H1 (cell line): Measurements from ENCODE around the gene KDR. TPM values are rescaled to one million over a fixed set of nuclear protein-coding genes. Genes with fewer than 3 reads are reported as not detected.

ENCODE experiments used
- CTCF ChIA-PET: fragments of 300-600 bp; sonication (Branson Sonifier 250); formaldehyde crosslinking; loops from one replicate; lab custom pipeline; 2021; ENCODE audit not compliant: partially characterized antibody; lab: Charles Lee
- POLR2A ChIA-PET: fragments of 300-600 bp; sonication (Branson Sonifier 250); formaldehyde crosslinking; loops from one replicate; lab custom pipeline; 2021; ENCODE audit warnings: inconsistent platforms; ENCODE audit not compliant: partially characterized antibody; lab: Charles Lee
- DNase-seq, 2 experiments: peaks; one replicate each; pipeline versions ENCODE4 v3.0.0 to v3.0.0-alpha.2; 2010 to 2022; ENCODE audit warnings: low spot score in 2 of 2, low read depth in 1 of 2, mixed read lengths in 1 of 2
- FAIRE-seq: peaks from 2 replicates; lab custom pipeline; 2011; peaks lifted over from hg19 to GRCh38; lab: Jason Lieb, UNC
- H2AFZ ChIP-seq: 2 replicates; pipeline ENCODE4 v1.8.1; 2012; ENCODE audit warnings: low read length, inconsistent platforms
- H2AK5ac ChIP-seq: 2 replicates; pipeline ENCODE4 v1.6.1; 2013; ENCODE audit warnings: low read depth, low read length
- H2BK120ac ChIP-seq: replicated peaks from 2 replicates; pipeline ENCODE3; 2013; ENCODE audit warnings: low read depth, low read length, inconsistent platforms
- H2BK12ac ChIP-seq: 2 replicates; pipeline ENCODE4 v1.6.1; 2013; ENCODE audit warnings: low read depth, low read length
- H2BK15ac ChIP-seq: 2 replicates; pipeline ENCODE4 v1.6.1; 2013; ENCODE audit warnings: low read length
- H2BK20ac ChIP-seq: 2 replicates; pipeline ENCODE4 v1.6.1; 2013; ENCODE audit warnings: low read length
- H2BK5ac ChIP-seq: 2 replicates; pipeline ENCODE4 v1.6.1; 2013; ENCODE audit warnings: low read depth, low read length
- H3K14ac ChIP-seq: 2 replicates; pipeline ENCODE4 v1.6.1; 2013; ENCODE audit warnings: inconsistent platforms; ENCODE audit not compliant: insufficient read length
- H3K18ac ChIP-seq: 2 replicates; pipeline ENCODE4 v1.6.1; 2013; ENCODE audit warnings: low read length; ENCODE audit errors: extremely low read depth
- H3K23ac ChIP-seq: 2 replicates; pipeline ENCODE4 v1.6.1; 2013; ENCODE audit warnings: inconsistent platforms; ENCODE audit not compliant: insufficient read length
- H3K23me2 ChIP-seq: 2 replicates; pipeline ENCODE4 v1.6.1; 2013; ENCODE audit warnings: low read depth, low read length
- H3K27ac ChIP-seq: 2 replicates; pipeline ENCODE4 v1.6.1; 2011; ENCODE audit warnings: low read depth, low read length, inconsistent platforms
- H3K27me3 ChIP-seq, 4 experiments: replicated peaks in 1 of 4; 1 replicate in 1 of 4; 2 replicates in 3 of 4; pipeline versions ENCODE4 v1.6.1 to v1.8.1; 2011 to 2013; ENCODE audit warnings: low read length in 3 of 4, mild to moderate bottlenecking in 3 of 4, inconsistent platforms in 2 of 4, mixed read lengths in 2 of 4, moderate library complexity in 1 of 4; ENCODE audit not compliant: control insufficient read depth in 3 of 4, insufficient read depth in 3 of 4; ENCODE audit errors: extremely low read depth in 1 of 4
- H3K36me3 ChIP-seq, 4 experiments: 2 replicates each; pipeline versions ENCODE4 v1.6.1 to v1.8.1; 2011 to 2013; ENCODE audit warnings: mild to moderate bottlenecking in 4 of 4, low read length in 3 of 4, moderate library complexity in 2 of 4, control low read depth in 1 of 4, inconsistent platforms in 1 of 4; ENCODE audit not compliant: insufficient read depth in 4 of 4, control insufficient read depth in 2 of 4
- H3K4ac ChIP-seq: replicated peaks from 2 replicates; pipeline ENCODE3; 2013; ENCODE audit warnings: low read length, low read depth, mixed read lengths, inconsistent platforms; ENCODE audit not compliant: insufficient read length
- H3K4me1 ChIP-seq, 4 experiments: replicated peaks in 1 of 4; 1 replicate in 1 of 4; 2 replicates in 3 of 4; pipeline versions ENCODE4 v1.6.1 to v1.8.1; 2011 to 2013; ENCODE audit warnings: low read length in 3 of 4, inconsistent platforms in 2 of 4, mixed read lengths in 1 of 4; ENCODE audit not compliant: insufficient read depth in 4 of 4, control insufficient read depth in 3 of 4
- H3K4me2 ChIP-seq, 2 experiments: 2 replicates each; pipeline versions ENCODE4 v1.6.1 to v1.8.1; 2011 to 2013; ENCODE audit warnings: low read depth in 2 of 2, low read length in 2 of 2, control low read depth in 1 of 2, inconsistent platforms in 1 of 2, mild to moderate bottlenecking in 1 of 2; ENCODE audit not compliant: insufficient read depth in 1 of 2
- H3K4me3 ChIP-seq, 4 experiments: fragments of 200-600, 300-600 bp in 1 of 4; sonication (generic), shearing (Covaris generic), sonication (Bioruptor Twin) in 1 of 4; 2 replicates each; pipeline versions ENCODE4 v1.5.1 to v1.8.1; 2011 to 2016; ENCODE audit warnings: low read length in 4 of 4, low read depth in 3 of 4, control low read depth in 2 of 4, inconsistent platforms in 2 of 4, mild to moderate bottlenecking in 2 of 4, mixed read lengths in 1 of 4, moderate library complexity in 1 of 4; ENCODE audit not compliant: insufficient read depth in 2 of 4; ENCODE audit errors: extremely low read depth in 1 of 4
- H3K56ac ChIP-seq: replicated peaks from 2 replicates; pipeline ENCODE3; 2013; ENCODE audit warnings: low read depth, mild to moderate bottlenecking, mixed read lengths, low read length, inconsistent platforms; ENCODE audit not compliant: insufficient read length
- H3K79me1 ChIP-seq: 2 replicates; pipeline ENCODE4 v1.6.1; 2013; ENCODE audit warnings: low read depth, low read length, control low read depth
- H3K79me2 ChIP-seq, 2 experiments: 2 replicates each; pipeline versions ENCODE4 v1.6.1 to v1.8.1; 2012 to 2013; ENCODE audit warnings: low read length in 2 of 2, mild to moderate bottlenecking in 2 of 2, inconsistent platforms in 1 of 2; ENCODE audit not compliant: insufficient read depth in 2 of 2, control insufficient read depth in 1 of 2
- H3K9ac ChIP-seq, 4 experiments: replicated peaks in 1 of 4; 1 replicate in 1 of 4; 2 replicates in 3 of 4; pipeline versions ENCODE4 v1.6.1 to v1.8.1; 2011 to 2013; ENCODE audit warnings: low read depth in 3 of 4, low read length in 3 of 4, control low read depth in 2 of 4, mild to moderate bottlenecking in 2 of 4, moderate library complexity in 2 of 4, inconsistent platforms in 1 of 4; ENCODE audit errors: extremely low read depth in 1 of 4
- H3K9me3 ChIP-seq, 2 experiments: 2 replicates each; pipeline versions ENCODE4 v1.6.1 to v1.8.1; 2012 to 2013; ENCODE audit warnings: mild to moderate bottlenecking in 2 of 2, moderate library complexity in 2 of 2, control low read depth in 1 of 2, inconsistent platforms in 1 of 2, low read depth in 1 of 2, low read length in 1 of 2, mixed read lengths in 1 of 2; ENCODE audit not compliant: insufficient read depth in 2 of 2
- H4K20me1 ChIP-seq, 2 experiments: replicated peaks in 1 of 2; 2 replicates each; pipeline versions ENCODE3 to v1.8.1; 2011 to 2013; ENCODE audit warnings: inconsistent platforms in 2 of 2, low read length in 2 of 2, mild to moderate bottlenecking in 1 of 2; ENCODE audit not compliant: insufficient read depth in 2 of 2, control insufficient read depth in 1 of 2
- H4K5ac ChIP-seq: 2 replicates; pipeline ENCODE4 v1.6.1; 2013; ENCODE audit warnings: low read length, low read depth, mixed read lengths, inconsistent platforms; ENCODE audit not compliant: insufficient read length
- H4K8ac ChIP-seq: 2 replicates; pipeline ENCODE4 v1.8.0; 2013; ENCODE audit warnings: mild to moderate bottlenecking, moderate library complexity, low read length, inconsistent platforms; ENCODE audit not compliant: insufficient read depth; ENCODE audit errors: extremely low read depth
- H4K91ac ChIP-seq: replicated peaks from 2 replicates; pipeline ENCODE3; 2013; ENCODE audit warnings: low read length, mixed read lengths, inconsistent platforms; ENCODE audit not compliant: insufficient read length
- CTBP2 ChIP-seq: IDR thresholded peaks from 2 replicates; pipeline ENCODE4 v1.7.0; 2011; ENCODE audit warnings: borderline replicate concordance, mild to moderate bottlenecking, moderate library complexity, mixed read lengths, low read length; ENCODE audit not compliant: insufficient read depth, insufficient read length
- GABPA ChIP-seq: IDR thresholded peaks from 2 replicates; pipeline ENCODE4 v1.6.1; 2011; ENCODE audit warnings: mild to moderate bottlenecking, low read length, moderate library complexity, borderline replicate concordance; ENCODE audit not compliant: insufficient read depth
- KDM1A ChIP-seq: fragments of 200-600, 300-600 bp; sonication (generic); IDR thresholded peaks from 2 replicates; pipeline ENCODE4 v1.7.1; 2016; ENCODE audit warnings: mild to moderate bottlenecking, low read length, borderline replicate concordance
- KDM5A ChIP-seq: fragments of 200-600 bp; IDR thresholded peaks from 2 replicates; pipeline ENCODE4 v1.7.1; 2012; ENCODE audit warnings: mild to moderate bottlenecking, low read length, inconsistent platforms, mixed read lengths
- PHF8 ChIP-seq: fragments of 200-600 bp; sonication (generic); conservative IDR thresholded peaks from 2 replicates; pipeline ENCODE4 v1.7.1; 2012; ENCODE audit warnings: low read depth, mild to moderate bottlenecking, inconsistent platforms, low read length, moderate library complexity
- RNF2 ChIP-seq: fragments of 200-900, 300-1000 bp; sonication (generic); IDR thresholded peaks from 2 replicates; pipeline ENCODE4 v1.7.1; 2016; ENCODE audit warnings: borderline replicate concordance, low read depth, mild to moderate bottlenecking, antibody characterized with exemption, low read length; ENCODE audit not compliant: poor library complexity, severe bottlenecking; ENCODE audit errors: missing control alignments
- SIX5 ChIP-seq: IDR thresholded peaks from 2 replicates; pipeline ENCODE4 v1.6.1; 2011; ENCODE audit warnings: mild to moderate bottlenecking, low read depth, low read length
- WGBS, 2 experiments: shearing (Covaris generic) in 1 of 2; methylation state at CpG; one replicate each; pipeline versions ENCODE4 v1.1.6 to v1.1.7; 2013 to 2015; ENCODE audit warnings: low lambda C conversion rate in 2 of 2, mixed read lengths in 2 of 2, inconsistent platforms in 1 of 2, low coverage in 1 of 2, missing lambda C conversion rate in 1 of 2; ENCODE audit not compliant: insufficient replicate concordance in 2 of 2, insufficient coverage in 1 of 2, insufficient read length in 1 of 2; ENCODE audit errors: extremely low coverage in 1 of 2, missing lambda C conversion rate in 1 of 2; 5-methylcytosine and 5-hydroxymethylcytosine counted together
- polyA plus RNA-seq, 7 experiments: library from polyadenylated mRNA; depleted of rRNA in 3 of 7; stranded (reverse) in 5 of 7; unstranded in 2 of 7; fragments of >200 nt in 5 of 7; fragments of 200-250 nt in 2 of 7; gene quantifications; 1 replicate in 5 of 7; 2 replicates in 1 of 7; 4 replicates in 1 of 7; pipeline versions ENCODE4 v1.2.1 to v1.2.3, GENCODE V29; 2011 to 2013; ENCODE audit warnings: missing spikeins in 2 of 7, mixed read lengths in 2 of 7
- total RNA-seq: library from RNA; stranded (reverse); fragmentation: NEBNext Ultra II Directional; extraction: Animal tissue kit (Norgen Biotek cat#: 25700); gene quantifications from 2 replicates; pipeline ENCODE4 v1.2.1, GENCODE V29; 2021
- TF ChIP-seq, protein P1 (sequence below): IDR thresholded peaks from 2 replicates; pipeline ENCODE4 v1.6.1; 2012; ENCODE audit warnings: low read length, inconsistent platforms

KDR gene
- total and polyA plus RNA-seq, 2 of the 8 experiments (the other 6 are each of a cell fraction or from before 2014, with no cell fraction given) = 69.3 to 106 TPM

DNA sequence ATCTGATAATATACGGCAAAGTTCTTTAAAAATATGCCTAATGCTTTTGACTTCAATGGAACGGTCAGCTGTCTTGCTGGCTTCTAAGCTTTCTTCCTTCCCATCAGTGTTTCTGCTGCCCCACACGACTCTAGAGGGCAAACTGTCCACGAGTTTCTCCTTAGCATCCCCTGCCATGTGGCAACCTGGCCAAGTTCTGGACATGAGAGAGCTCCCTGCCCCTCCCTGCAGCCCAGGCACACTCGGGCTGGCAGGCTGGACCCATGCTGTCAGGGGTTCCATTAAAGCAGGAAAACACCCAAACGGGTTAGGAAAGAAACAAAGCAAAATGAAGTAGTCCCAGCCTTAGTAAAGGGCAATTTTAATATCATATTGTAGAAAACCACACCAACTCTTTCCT, 38.8 kb downstream of the KDR start:
- no peak overlapping the region for H2BK120ac ChIP-seq
- H3K23ac ChIP-seq = no peak overlapping the region
- H2BK5ac ChIP-seq = no peak overlapping the region
- FAIRE-seq = no peak
- no peaks in the 10 kb centered on the region for H3K79me2 ChIP-seq
- WGBS, 2 experiments = 78% methylated on average over 6 of the region's 6 CpGs; no CpG with 5 or more reads in 1 of the 2 experiments
- H3K79me1 ChIP-seq = no peaks in the 10 kb centered on the region
- no peak overlapping the region for H2BK12ac ChIP-seq
- H4K20me1 ChIP-seq = peaks cover 0 to 2% of the 10 kb centered on the region in 2 experiments
- TF ChIP-seq PHF8 (no peak), RNF2 (no peak), KDM1A (no peak), SIX5 (no peak), GABPA (no peak), KDM5A (no peak), CTBP2 (no peak)
- TF ChIP-seq, protein P1, sequence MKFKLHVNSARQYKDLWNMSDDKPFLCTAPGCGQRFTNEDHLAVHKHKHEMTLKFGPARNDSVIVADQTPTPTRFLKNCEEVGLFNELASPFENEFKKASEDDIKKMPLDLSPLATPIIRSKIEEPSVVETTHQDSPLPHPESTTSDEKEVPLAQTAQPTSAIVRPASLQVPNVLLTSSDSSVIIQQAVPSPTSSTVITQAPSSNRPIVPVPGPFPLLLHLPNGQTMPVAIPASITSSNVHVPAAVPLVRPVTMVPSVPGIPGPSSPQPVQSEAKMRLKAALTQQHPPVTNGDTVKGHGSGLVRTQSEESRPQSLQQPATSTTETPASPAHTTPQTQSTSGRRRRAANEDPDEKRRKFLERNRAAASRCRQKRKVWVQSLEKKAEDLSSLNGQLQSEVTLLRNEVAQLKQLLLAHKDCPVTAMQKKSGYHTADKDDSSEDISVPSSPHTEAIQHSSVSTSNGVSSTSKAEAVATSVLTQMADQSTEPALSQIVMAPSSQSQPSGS = no peak
- no peak overlapping the region for H4K8ac ChIP-seq
- H2AK5ac ChIP-seq = no peak overlapping the region
- no peak overlapping the region for H2AFZ ChIP-seq
- H3K9ac ChIP-seq = no peak overlapping the region
- ChIA-PET POLR2A (interaction anchor here (2.5 kb wide), 1 partner anchor 17 kb away, joined by 7 read pairs; no protein-coding TSS in a partner anchor), CTCF (interaction anchor here (0.7 to 1.5 kb wide), 2 partner anchors 13 to 94 kb away, joined by 3 read pairs; no protein-coding TSS in a partner anchor)
- H2BK20ac ChIP-seq = no peak overlapping the region
- H3K4me2 ChIP-seq = no peak overlapping the region
- H4K5ac ChIP-seq = no peak overlapping the region
- no peaks in the 10 kb centered on the region for H3K23me2 ChIP-seq
- no peaks in the 10 kb centered on the region for H3K9me3 ChIP-seq
- H3K27ac ChIP-seq = no peak overlapping the region
- no peak for DNase-seq
- no peak overlapping the region for H3K56ac ChIP-seq
- H3K36me3 ChIP-seq = peaks cover 32 to 98% (median 79%) of the 10 kb centered on the region in 4 experiments
- H3K4me3 ChIP-seq = no peak overlapping the region
- no peaks in the 10 kb centered on the region for H3K27me3 ChIP-seq
- H4K91ac ChIP-seq = no peak overlapping the region
- H2BK15ac ChIP-seq = no peak overlapping the region
- H3K4ac ChIP-seq = no peak overlapping the region
- H3K14ac ChIP-seq = no peak overlapping the region
- H3K4me1 ChIP-seq = peaks cover 0 to 3% (median 1%) of the 10 kb centered on the region in 4 experiments; a peak in 2 of 7 replicates
- no peak overlapping the region for H3K18ac ChIP-seq
